GM08714 (cell line): Measurements from ENCODE around the gene EEF1AKMT3.

ENCODE experiments used
- H3K4me3 ChIP-seq: fragments of 200-500 bp; sonication (Bioruptor generic); 2 replicates; pipeline ENCODE4 v1.5.1; 2014; ENCODE audit warnings: mild to moderate bottlenecking, low read length, inconsistent platforms
- ZNF274 ChIP-seq: IDR thresholded peaks from 2 replicates; pipeline ENCODE4 v1.6.1; 2012; ENCODE audit warnings: mild to moderate bottlenecking, low read depth, low read length

Gene EEF1AKMT3

GRCh38 chr12:57751432-57751787, 21.0 kb upstream of the EEF1AKMT3 start:
- H3K4me3 ChIP-seq = peak overlapping the region; percentile 86
- TF ChIP-seq ZNF274 = no peak

GRCh38 chr12:57751788-57752667, 20.4 kb upstream of the EEF1AKMT3 start, which contains the start of gene CDK4:
TSS of gene CDK4 (minus strand) at chr12:57752310. CDS start at chr12:57751717, 593 bp downstream.
- peak within 1 kb of the TSS; percentile 86 for H3K4me3 ChIP-seq
- TF ChIP-seq ZNF274 = no peak

- TF ChIP-seq ZNF274 = no peak
- H3K4me3 ChIP-seq = no peak overlapping the region; the same call in 1 of the 2 replicates
Observed at GRCh38 chr12:57752668-57753000, 19.8 kb upstream of the EEF1AKMT3 start.

- no peak for TF ChIP-seq ZNF274
- no peak overlapping the region for H3K4me3 ChIP-seq
Observed at GRCh38 chr12:57753756-57754337, 18.6 kb upstream of the EEF1AKMT3 start.

- TF ChIP-seq ZNF274 = no peak
- H3K4me3 ChIP-seq = peak within 1 kb of the TSS; percentile 86
Observed at GRCh38 chr12:57754411-57755193, 17.8 kb upstream of the EEF1AKMT3 start, which contains the start of gene MARCHF9. TSS of gene MARCHF9 (plus strand) at chr12:57755103. CDS start at chr12:57755529, 426 bp downstream.

GRCh38 chr12:57755194-57755453, 17.3 kb upstream of the EEF1AKMT3 start:
- peak overlapping the region; percentile 86 for H3K4me3 ChIP-seq

GRCh38 chr12:57755454-57756372, 16.7 kb upstream of the EEF1AKMT3 start:
- TF ChIP-seq ZNF274 = no peak
- H3K4me3 ChIP-seq = peak overlapping the region; percentile 86

More at GRCh38 chr12:57755194-57755453, 17.3 kb upstream of the EEF1AKMT3 start:
- TF ChIP-seq ZNF274 = no peak

GRCh38 chr12:57756406-57757341, 15.7 kb upstream of the EEF1AKMT3 start:
- H3K4me3 ChIP-seq = peak overlapping the region; percentile 86
- TF ChIP-seq ZNF274 = no peak

GRCh38 chr12:57757771-57758170, 14.6 kb upstream of the EEF1AKMT3 start:
- no peak overlapping the region for H3K4me3 ChIP-seq
- TF ChIP-seq ZNF274 = no peak

- no peak overlapping the region for H3K4me3 ChIP-seq
- TF ChIP-seq ZNF274 = no peak
Observed at GRCh38 chr12:57758552-57759359, 13.7 kb upstream of the EEF1AKMT3 start.

GRCh38 chr12:57759360-57759980, 12.9 kb upstream of the EEF1AKMT3 start:
- no peak overlapping the region for H3K4me3 ChIP-seq
- no peak for TF ChIP-seq ZNF274

GRCh38 chr12:57760347-57760982, 11.9 kb upstream of the EEF1AKMT3 start:
- TF ChIP-seq ZNF274 = no peak
- no peak overlapping the region for H3K4me3 ChIP-seq
